HAP-1 (cell line): ENCODE data around the gene ADAM22.
"Not testable (repeated sequence)": the region's sequence is repeated elsewhere in the genome, so short reads cannot be mapped to it uniquely, and the experiment has no call there.

Source experiments
- DNase-seq, 2 experiments: peaks; one replicate each; pipeline ENCODE4 v3.0.0-alpha.2; 2016 to 2020; ENCODE audit warnings: low spot score in 2 of 2
- H3K27me3 ChIP-seq: fragments of 250-450 bp; sonication (Bioruptor Pico); 2 replicates; pipeline ENCODE4 v1.5.1; 2020; ENCODE audit warnings: low read depth, mild to moderate bottlenecking, moderate library complexity
- H3K36me3 ChIP-seq: fragments of 250-450 bp; sonication (Bioruptor Pico); replicated peaks from 2 replicates; pipeline ENCODE4 v1.5.1; 2020; ENCODE audit warnings: mild to moderate bottlenecking
- H3K4me1 ChIP-seq: fragments of 250-450 bp; sonication (Bioruptor Pico); 2 replicates; pipeline ENCODE4 v1.5.1; 2020; ENCODE audit warnings: mild to moderate bottlenecking
- H3K4me3 ChIP-seq: fragments of 250-450 bp; sonication (Bioruptor Pico); 2 replicates; pipeline ENCODE4 v1.5.1; 2020; ENCODE audit warnings: mild to moderate bottlenecking, moderate library complexity
- H3K9me3 ChIP-seq: fragments of 250-450 bp; sonication (Bioruptor Pico); 2 replicates; pipeline ENCODE4 v1.5.1; 2020; ENCODE audit warnings: mild to moderate bottlenecking, moderate library complexity
- in situ Hi-C: fragments of 300-500 bp; cut with MboI; formaldehyde crosslinking; loops from 3 replicates; pipeline ENCODE4 v1.14.3; 2020; ENCODE audit warnings: low sequenced_read_pairs, inconsistent platforms, mixed read lengths

ADAM22 gene

GRCh38 chr7:88147949-88148348 lies 213.9 kb downstream of the ADAM22 start:
- Histone ChIP-seq H3K27me3 (no peaks in the 10 kb centered on the region), H3K4me3 (no peak overlapping the region), H3K4me1 (no peaks in the 10 kb centered on the region), H3K9me3 (no peaks in the 10 kb centered on the region), H3K36me3 (no peaks in the 10 kb centered on the region)
- DNase-seq: no peak
- in situ Hi-C loops: no loop called here

GRCh38 chr7:88150033-88150432 lies 216.0 kb downstream of the ADAM22 start:
- no peak for DNase-seq
- H3K27me3 ChIP-seq: no peaks in the 10 kb centered on the region
- no peaks in the 10 kb centered on the region for H3K4me1 ChIP-seq
- no peaks in the 10 kb centered on the region for H3K36me3 ChIP-seq
- in situ Hi-C loops: no loop called here
- H3K9me3 ChIP-seq: no peaks in the 10 kb centered on the region
- H3K4me3 ChIP-seq: no peak overlapping the region

GRCh38 chr7:88151119-88151790 lies 217.2 kb downstream of the ADAM22 start:
- no peaks in the 10 kb centered on the region for H3K36me3 ChIP-seq
- no peaks in the 10 kb centered on the region for H3K27me3 ChIP-seq
- no peak for DNase-seq
- in situ Hi-C loops: no loop called here
- H3K4me1 ChIP-seq: no peaks in the 10 kb centered on the region
- H3K9me3 ChIP-seq: no peaks in the 10 kb centered on the region
- H3K4me3 ChIP-seq: no peak overlapping the region

GRCh38 chr7:88153378-88153777 lies 219.3 kb downstream of the ADAM22 start:
- H3K36me3 ChIP-seq: no peaks in the 10 kb centered on the region
- no peak overlapping the region for H3K4me3 ChIP-seq
- no peak for DNase-seq
- no peaks in the 10 kb centered on the region for H3K4me1 ChIP-seq
- no peaks in the 10 kb centered on the region for H3K9me3 ChIP-seq
- no peaks in the 10 kb centered on the region for H3K27me3 ChIP-seq
- in situ Hi-C loops: no loop called here

GRCh38 chr7:88155756-88156155 lies 221.7 kb downstream of the ADAM22 start:
- DNase-seq: no peak
- Histone ChIP-seq H3K4me1 (no peaks in the 10 kb centered on the region), H3K27me3 (no peaks in the 10 kb centered on the region), H3K36me3 (no peaks in the 10 kb centered on the region), H3K4me3 (no peak overlapping the region), H3K9me3 (no peaks in the 10 kb centered on the region)
- in situ Hi-C loops: no loop called here

GRCh38 chr7:88156356-88156755 lies 222.3 kb downstream of the ADAM22 start:
- no peaks in the 10 kb centered on the region for H3K36me3 ChIP-seq
- in situ Hi-C loops: no loop called here
- no peaks in the 10 kb centered on the region for H3K4me1 ChIP-seq
- no peaks in the 10 kb centered on the region for H3K9me3 ChIP-seq
- DNase-seq: no peak
- no peak overlapping the region for H3K4me3 ChIP-seq
- no peaks in the 10 kb centered on the region for H3K27me3 ChIP-seq

GRCh38 chr7:88159741-88160140 lies 225.7 kb downstream of the ADAM22 start:
- in situ Hi-C loops, DNase-seq, H3K9me3 ChIP-seq: not testable (repeated sequence)

GRCh38 chr7:88165697-88166096 lies 231.6 kb downstream of the ADAM22 start:
- H3K36me3 ChIP-seq: no peaks in the 10 kb centered on the region
- in situ Hi-C loops: no loop called here
- H3K27me3 ChIP-seq: no peaks in the 10 kb centered on the region
- H3K4me3 ChIP-seq: no peak overlapping the region
- no peaks in the 10 kb centered on the region for H3K9me3 ChIP-seq
- no peak for DNase-seq
- H3K4me1 ChIP-seq: no peaks in the 10 kb centered on the region

More at GRCh38 chr7:88159741-88160140, 225.7 kb downstream of the ADAM22 start:
- H3K36me3 ChIP-seq, H3K4me1 ChIP-seq, H3K4me3 ChIP-seq, H3K27me3 ChIP-seq: not testable (repeated sequence)

GRCh38 chr7:88167223-88167622 lies 233.2 kb downstream of the ADAM22 start:
- Histone ChIP-seq H3K4me1 (no peaks in the 10 kb centered on the region), H3K27me3 (no peaks in the 10 kb centered on the region), H3K9me3 (no peaks in the 10 kb centered on the region), H3K4me3 (no peak overlapping the region), H3K36me3 (no peaks in the 10 kb centered on the region)
- DNase-seq: no peak
- in situ Hi-C loops: no loop called here

GRCh38 chr7:88167721-88168120 lies 233.7 kb downstream of the ADAM22 start:
- H3K36me3 ChIP-seq: no peaks in the 10 kb centered on the region
- no peaks in the 10 kb centered on the region for H3K27me3 ChIP-seq
- no peaks in the 10 kb centered on the region for H3K9me3 ChIP-seq
- in situ Hi-C loops: no loop called here
- no peak overlapping the region for H3K4me3 ChIP-seq
- H3K4me1 ChIP-seq: no peaks in the 10 kb centered on the region
- DNase-seq: no peak

- no peaks in the 10 kb centered on the region for H3K36me3 ChIP-seq
- no peaks in the 10 kb centered on the region for H3K9me3 ChIP-seq
- H3K4me3 ChIP-seq: no peak overlapping the region
- no peaks in the 10 kb centered on the region for H3K27me3 ChIP-seq
- H3K4me1 ChIP-seq: no peaks in the 10 kb centered on the region
- in situ Hi-C loops: no loop called here
- peak in 1 of 2 experiments; percentile 42 for DNase-seq
These were observed 235.8 kb downstream of the ADAM22 start for GRCh38 chr7:88169717-88170320.

GRCh38 chr7:88172842-88173241 lies 238.8 kb downstream of the ADAM22 start:
- no peaks in the 10 kb centered on the region for H3K4me1 ChIP-seq
- no peaks in the 10 kb centered on the region for H3K9me3 ChIP-seq
- no peaks in the 10 kb centered on the region for H3K36me3 ChIP-seq
- H3K4me3 ChIP-seq: no peak overlapping the region
- in situ Hi-C loops: no loop called here
- DNase-seq: no peak
- no peaks in the 10 kb centered on the region for H3K27me3 ChIP-seq

- Histone ChIP-seq H3K9me3 (no peaks in the 10 kb centered on the region), H3K4me1 (peaks cover 10% of the 10 kb centered on the region), H3K27me3 (no peaks in the 10 kb centered on the region), H3K4me3 (no peak overlapping the region), H3K36me3 (no peaks in the 10 kb centered on the region)
- in situ Hi-C loops: no loop called here
- DNase-seq: no peak
These were observed 242.1 kb downstream of the ADAM22 start for GRCh38 chr7:88176190-88176589.

GRCh38 chr7:88183051-88183450 lies 249.0 kb downstream of the ADAM22 start:
- DNase-seq: no peak
- Histone ChIP-seq H3K27me3 (no peaks in the 10 kb centered on the region), H3K9me3 (no peaks in the 10 kb centered on the region), H3K4me1 (peaks cover 10% of the 10 kb centered on the region), H3K36me3 (no peaks in the 10 kb centered on the region), H3K4me3 (no peak overlapping the region)
- in situ Hi-C loops: no loop called here
